Fibroblast of upper back skin (primary cell): ENCODE results near the gene SCN4B.

Experiments
- DNase-seq: peaks from one replicate; pipeline ENCODE4 v3.0.0-alpha.2; 2013

SCN4B gene

DNA sequence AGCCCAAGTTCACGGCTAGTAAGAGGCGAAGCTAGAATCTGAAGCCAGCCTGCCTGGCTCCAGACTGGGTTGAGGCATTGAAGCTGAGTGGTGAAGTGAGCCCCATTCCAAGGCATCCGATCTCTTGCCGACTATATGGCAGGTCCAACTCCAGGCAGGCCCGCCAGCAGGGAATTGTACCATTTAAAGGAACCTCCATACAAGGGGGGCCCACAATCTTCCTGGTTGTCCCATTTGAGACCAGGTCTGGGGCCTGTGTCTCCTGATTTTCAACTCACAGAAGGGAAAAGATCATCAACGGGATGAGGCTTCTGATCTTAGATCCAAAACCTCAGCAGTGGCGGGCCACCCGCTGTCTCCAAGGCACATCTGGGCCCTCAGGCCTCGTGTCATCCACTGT, 19.7 kb upstream of the SCN4B start:
- no peak for DNase-seq

GRCh38 chr11:118171269-118172062, 18.8 kb upstream of the SCN4B start:
- DNase-seq = peak; percentile 46

GRCh38 chr11:118170882-118171268, 18.3 kb upstream of the SCN4B start:
- DNase-seq = no peak

- DNase-seq = no peak
Observed at GRCh38 chr11:118170231-118170630, 17.6 kb upstream of the SCN4B start.

- no peak for DNase-seq
Observed at GRCh38 chr11:118169300-118170140, 16.9 kb upstream of the SCN4B start.

DNA sequence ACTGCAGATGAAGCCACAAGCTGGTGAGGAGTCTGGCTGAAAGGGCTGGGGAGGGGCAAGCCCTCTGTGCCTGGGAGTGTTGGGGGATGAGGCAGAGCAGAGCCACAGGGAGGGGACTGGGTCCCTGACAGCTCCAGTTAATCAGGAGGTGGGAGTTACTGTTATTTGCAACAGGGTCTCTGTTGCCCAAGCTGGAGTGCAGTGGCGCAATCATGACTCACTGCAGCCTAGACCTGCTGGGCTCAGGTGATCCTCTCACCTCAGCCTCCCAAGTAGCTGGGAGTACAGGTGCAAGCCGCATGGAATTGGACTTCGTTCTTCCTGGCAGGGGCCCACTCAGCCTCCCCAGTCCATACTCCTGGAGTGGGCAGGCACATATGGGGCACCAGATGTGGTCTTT, 16.1 kb upstream of the SCN4B start:
- no peak for DNase-seq

DNA sequence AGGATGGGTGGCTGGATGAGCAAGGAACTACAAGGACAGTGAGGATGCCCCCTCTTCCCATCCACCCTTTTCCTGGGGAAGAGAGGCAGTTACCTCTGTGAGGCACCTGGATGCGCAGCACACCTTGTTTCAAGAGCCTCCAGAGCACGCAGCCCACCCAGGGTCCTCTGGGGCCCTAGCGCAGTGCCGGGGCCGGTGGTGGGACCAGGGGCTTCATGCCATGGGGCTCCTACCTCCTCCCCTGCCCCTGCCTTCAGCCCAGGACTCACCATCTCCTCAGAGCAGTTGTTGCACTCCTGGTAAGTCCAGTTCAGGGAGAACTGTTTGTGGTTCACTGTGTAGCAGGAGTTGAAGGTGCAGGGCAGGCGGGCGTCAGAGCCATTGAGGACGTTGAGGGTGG, 15.7 kb upstream of the SCN4B start:
- DNase-seq = no peak

GRCh38 chr11:118167906-118168305, 15.3 kb upstream of the SCN4B start:
- no peak for DNase-seq

- DNase-seq = no peak
Observed at GRCh38 chr11:118167253-118167652, 14.6 kb upstream of the SCN4B start.

DNA sequence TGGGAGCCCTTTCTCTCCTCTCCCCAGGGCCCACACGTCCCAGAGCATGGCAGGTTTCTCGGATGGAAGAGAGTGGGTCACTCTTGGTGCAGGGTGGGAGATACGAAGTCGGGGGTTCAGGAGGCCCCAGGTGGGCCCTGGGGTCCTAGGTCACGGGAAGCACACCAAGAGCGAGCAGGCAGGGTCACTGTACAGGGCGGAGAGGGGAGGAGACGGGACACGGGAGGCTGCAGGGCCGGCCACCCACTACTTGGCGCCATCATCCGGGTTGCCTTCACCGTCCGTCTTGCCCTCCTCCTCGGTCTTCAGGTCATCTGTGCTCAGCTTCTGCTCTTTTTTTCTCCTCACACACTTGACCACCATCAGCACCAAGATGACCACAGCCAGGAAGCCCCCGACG, 14.0 kb upstream of the SCN4B start:
- DNase-seq = no peak

DNA sequence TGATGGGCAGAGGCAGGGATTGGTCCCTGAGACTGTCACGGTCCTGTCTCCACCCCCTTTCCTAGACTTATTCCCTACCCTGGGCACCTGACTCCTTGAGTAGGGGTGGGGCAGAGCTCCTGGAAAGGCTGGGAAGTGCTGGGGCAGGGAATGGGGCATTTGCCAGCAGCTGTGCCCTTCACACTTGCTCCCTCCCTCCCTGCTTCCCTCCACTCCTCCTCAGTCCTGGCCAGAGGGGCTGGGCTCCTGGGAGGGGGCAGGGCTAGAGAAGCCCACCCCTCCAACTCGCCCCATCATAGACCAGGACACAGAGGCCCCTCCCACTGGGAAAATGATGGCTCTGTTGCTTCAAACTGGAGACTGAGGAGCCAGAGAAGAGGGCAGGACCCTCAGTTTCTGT, 12.3 kb upstream of the SCN4B start:
- DNase-seq = no peak

GRCh38 chr11:118163494-118163893, 10.9 kb upstream of the SCN4B start:
- DNase-seq = no peak

- DNase-seq = no peak
Observed at GRCh38 chr11:118162846-118163245, 10.2 kb upstream of the SCN4B start.

- DNase-seq = no peak
Observed at GRCh38 chr11:118161786-118162185, 9.2 kb upstream of the SCN4B start.

GRCh38 chr11:118157186-118157895, 4.7 kb upstream of the SCN4B start:
- DNase-seq = no peak

DNA sequence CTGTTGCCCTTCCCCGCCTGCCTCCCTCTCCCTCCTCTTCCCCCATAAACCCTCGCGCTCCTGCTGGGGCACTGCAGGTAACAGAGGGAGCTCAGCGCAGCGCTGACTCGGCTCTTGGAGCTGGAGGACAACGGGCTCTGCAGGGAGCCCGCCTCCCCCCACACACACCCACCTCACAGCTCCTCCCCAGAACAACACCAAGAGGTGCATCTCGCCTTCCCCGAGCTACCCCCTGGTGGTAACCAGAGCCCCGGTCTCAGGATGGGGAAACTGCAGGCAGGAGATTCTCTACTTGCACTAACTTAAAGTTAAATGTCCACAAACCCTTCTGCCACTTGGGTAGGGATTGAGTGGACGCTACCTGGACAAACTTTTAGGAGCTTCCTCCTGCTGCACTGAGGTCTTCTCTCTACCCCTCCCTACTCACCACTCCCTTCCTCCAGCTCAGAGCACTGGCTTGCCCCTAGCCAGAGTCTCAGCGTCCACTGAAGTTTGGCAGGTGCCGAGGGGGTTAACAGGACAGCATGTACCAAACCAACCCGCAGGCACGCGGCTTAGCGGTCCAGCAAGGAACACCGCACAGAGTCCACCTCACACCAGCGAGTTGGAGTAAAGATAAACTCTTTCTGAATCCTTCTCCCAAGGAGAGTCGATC, 4.0 kb upstream of the SCN4B start:
- DNase-seq = no peak

- DNase-seq = no peak
Observed at GRCh38 chr11:118155776-118156530, 3.3 kb upstream of the SCN4B start.

- DNase-seq = no peak
Observed at GRCh38 chr11:118154641-118155040, 2.0 kb upstream of the SCN4B start.

GRCh38 chr11:118153976-118154375, 1.4 kb upstream of the SCN4B start:
- no peak for DNase-seq

DNA sequence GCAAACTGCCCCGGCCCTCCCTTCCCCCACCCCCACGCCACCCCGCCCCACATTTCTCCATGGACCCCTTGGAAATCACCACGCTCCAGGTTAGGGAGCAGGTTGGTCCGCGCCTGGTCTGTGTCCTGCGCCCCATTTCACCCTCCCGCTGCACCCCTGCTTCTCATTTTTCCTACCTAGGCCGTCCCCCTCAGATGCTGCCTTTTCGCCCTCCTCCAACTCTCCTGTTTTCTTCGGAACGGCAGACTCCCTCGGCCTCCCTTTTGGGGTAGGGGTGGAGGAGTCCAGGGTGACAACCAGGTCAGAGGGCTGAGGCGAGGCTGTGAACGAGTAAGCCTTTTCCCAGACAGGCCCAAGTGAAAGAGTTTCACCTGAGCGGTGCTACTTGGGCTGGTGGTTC, 893 bp upstream of the SCN4B start:
- no peak for DNase-seq

GRCh38 chr11:118152020-118152551, 537 bp downstream of the SCN4B start:
- DNase-seq = no peak

- DNase-seq = peak; percentile 3
Observed at GRCh38 chr11:118151431-118151830, 1.2 kb downstream of the SCN4B start.
